NCI-H2196 (cell line): ENCODE results near the gene RAB40C.

ENCODE experiments used
- DNase-seq: peaks from one replicate; lab custom pipeline; 2025; ENCODE audit not compliant: unreplicated experiment; lab: John Stamatoyannopoulos, UW

Gene RAB40C, protein sequence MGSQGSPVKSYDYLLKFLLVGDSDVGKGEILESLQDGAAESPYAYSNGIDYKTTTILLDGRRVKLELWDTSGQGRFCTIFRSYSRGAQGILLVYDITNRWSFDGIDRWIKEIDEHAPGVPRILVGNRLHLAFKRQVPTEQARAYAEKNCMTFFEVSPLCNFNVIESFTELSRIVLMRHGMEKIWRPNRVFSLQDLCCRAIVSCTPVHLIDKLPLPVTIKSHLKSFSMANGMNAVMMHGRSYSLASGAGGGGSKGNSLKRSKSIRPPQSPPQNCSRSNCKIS

GRCh38 chr16:589658-590187 lies at the start of gene RAB40C:
Gene RAB40C (plus strand): TSS chr16:590066. CDS start chr16:590292, 226 bp downstream.
- peak; percentile 96 for DNase-seq

GRCh38 chr16:540645-541340 lies 49.1 kb upstream of the RAB40C start:
- no peak for DNase-seq

- DNase-seq, result no peak
Observed at GRCh38 chr16:543301-544164, 46.3 kb upstream of the RAB40C start.

DNA sequence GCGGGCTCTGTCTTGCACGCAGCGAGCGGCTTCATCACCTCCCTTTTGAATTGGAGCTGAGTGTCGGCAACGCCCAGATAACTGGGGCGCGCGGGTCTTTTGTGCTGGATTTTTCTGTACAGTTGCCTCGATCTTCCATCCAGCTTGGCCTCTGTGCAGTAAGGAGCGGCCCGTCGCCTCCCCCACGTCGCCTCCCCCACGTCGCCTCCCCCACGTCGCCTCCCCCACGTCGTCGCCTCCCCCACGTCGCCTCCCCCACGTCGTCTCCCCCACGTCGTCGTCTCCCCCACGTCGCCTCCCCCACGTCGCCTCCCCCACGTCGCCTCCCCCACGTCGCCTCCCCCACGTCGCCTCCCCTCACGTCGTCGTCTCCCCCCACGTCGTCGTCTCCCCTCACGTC lies 45.3 kb upstream of the RAB40C start:
- DNase-seq, result no peak

DNA sequence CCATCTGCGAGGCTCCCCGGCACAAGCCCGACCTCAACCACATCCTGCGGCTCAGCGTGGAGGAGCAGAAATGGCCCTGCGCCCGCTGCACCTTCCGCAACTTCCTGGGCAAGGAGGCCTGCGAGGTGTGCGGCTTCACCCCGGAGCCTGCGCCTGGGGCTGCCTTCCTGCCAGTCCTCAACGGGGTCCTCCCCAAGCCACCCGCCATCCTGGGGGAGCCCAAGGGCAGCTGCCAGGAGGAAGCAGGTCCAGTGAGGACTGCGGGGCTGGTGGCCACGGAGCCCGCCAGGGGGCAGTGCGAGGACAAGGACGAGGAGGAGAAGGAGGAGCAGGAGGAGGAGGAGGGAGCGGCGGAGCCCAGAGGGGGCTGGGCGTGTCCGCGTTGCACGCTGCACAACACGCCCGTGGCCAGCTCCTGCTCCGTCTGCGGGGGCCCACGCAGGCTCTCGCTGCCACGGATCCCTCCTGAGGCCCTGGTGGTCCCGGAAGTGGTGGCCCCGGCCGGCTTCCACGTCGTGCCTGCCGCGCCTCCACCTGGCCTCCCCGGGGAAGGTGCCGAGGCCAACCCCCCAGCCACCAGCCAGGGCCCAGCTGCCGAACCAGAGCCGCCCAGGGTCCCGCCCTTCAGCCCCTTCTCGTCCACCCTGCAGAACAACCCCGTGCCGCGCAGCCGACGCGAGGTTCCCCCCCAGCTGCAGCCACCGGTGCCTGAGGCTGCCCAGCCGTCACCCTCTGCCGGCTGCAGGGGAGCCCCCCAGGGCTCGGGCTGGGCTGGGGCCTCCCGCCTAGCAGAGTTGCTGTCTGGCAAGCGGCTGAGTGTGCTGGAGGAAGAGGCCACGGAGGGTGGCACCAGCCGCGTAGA lies 42.7 kb upstream of the RAB40C start:
- peak; percentile 76 for DNase-seq

DNA sequence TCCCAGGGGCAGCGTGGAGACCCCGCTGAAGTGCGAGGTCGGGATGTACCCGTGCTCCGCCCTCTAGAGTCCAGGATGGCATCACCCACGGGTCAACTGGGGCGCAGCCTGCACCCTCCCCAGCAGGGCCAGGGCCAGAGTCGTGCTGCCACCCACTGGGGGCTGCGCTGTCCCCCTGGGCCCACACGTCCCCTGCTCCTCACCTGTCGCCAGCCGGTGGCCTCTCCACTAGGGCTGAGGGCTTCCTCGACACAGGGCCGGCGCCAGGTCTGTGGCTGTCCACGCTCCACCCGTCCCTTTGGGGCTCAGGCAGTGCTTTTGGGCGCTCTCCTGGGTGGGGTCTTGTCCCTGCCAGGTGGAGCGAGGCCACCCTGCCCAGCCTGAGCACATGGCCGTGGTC lies 41.3 kb upstream of the RAB40C start:
- DNase-seq, result no peak

DNA sequence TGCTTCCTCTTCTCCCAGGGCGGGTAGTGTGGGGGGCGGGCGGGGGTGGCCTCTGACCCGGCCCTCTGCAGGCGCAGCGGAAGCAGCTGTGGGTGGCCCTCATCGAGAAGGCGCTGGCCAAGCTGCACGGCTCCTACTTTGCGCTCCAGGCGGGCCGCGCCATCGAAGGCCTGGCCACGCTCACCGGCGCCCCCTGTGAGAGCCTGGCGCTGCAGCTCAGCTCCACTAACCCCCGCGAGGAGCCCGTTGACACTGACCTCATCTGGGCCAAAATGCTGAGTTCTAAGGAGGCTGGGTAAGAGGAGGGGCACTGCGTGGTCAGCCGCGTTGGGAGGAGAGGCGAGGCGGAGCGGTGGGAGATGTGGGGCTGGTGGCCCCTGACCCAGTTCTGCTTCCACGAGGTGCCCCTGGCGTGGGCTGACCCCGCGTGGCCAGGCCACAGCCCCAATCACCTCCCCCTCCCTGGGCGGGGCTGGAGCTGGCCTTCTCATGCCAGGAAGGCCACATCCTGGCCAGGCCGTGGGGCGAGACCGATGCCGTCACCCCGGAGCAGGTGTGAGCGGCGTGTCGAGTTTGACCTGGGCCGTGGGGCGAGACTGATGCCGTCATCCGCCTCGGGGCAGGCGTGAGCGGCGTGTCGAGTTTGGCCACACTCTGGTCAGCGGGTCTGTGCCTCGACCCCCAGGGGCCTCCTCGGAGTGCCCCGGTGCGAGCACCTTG lies 40.2 kb upstream of the RAB40C start:
- no peak for DNase-seq

DNA sequence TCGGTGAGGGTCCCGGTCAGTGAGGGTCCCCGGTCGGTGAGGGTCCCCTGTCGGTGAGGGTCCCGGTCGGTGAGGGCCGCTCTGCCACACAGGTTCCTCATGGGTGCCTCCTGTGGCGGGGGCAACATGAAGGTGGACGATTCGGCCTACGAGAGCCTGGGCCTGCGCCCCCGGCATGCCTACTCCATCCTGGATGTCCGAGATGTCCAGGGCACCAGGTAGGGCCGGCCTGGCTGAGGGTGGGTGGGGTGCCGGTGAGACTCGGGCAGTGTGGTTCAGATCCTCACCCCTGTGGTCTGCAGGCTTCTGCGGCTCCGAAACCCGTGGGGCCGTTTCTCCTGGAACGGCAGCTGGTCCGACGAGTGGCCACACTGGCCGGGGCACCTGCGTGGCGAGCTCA lies 38.7 kb upstream of the RAB40C start:
- no peak for DNase-seq

GRCh38 chr16:552171-552570 lies 37.7 kb upstream of the RAB40C start:
- no peak for DNase-seq

DNA sequence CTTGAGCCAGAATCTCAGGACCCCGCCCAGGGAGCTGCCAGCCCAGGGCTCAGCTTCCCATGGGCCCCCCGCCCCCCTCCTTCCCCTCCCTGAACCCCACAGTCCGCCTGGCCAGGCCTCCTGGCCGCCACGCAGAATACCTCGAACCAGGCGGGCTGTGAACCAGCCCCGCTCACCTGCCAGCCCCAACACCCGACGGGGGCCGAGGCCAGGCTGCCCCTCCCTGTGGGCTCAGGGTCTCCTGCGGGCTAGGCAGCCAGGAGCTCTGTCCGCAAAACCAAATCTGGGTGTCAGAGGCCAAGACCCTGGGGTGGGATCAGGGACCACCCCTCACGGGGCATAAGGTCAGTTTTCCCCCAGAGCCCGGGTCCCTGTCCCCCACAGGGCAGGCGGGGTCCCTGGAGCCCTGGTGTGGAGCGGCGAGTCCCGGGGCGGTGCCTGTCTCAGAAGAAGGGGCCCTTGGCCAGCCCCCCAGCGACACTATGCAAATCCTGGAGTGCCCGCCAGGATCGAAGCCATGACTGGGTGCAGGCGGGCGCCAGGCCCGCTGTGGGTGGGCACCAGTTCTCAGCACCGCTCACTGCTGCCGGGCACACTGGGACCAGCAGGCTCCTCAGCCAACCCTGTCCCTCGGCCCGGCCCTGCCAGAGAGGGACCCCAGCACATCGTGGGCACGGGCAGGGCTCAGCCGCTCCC lies 36.1 kb upstream of the RAB40C start:
- DNase-seq, result no peak

DNA sequence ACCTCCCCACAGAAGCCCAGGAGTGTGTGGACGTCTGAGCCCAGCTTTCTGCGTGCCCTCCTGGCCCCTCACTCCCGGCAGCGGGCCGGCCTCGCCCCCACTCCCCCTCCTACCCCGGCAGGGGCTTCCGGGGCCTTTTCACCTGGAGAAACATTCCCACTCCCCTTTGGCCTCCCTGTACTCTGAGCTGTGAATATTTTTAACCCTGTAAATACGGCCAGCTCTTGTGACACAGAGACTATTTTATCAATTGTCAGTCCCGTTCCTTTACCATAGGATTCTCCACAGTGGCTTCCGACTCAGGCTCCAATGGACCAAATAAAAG lies 35.6 kb upstream of the RAB40C start:
- no peak for DNase-seq

DNA sequence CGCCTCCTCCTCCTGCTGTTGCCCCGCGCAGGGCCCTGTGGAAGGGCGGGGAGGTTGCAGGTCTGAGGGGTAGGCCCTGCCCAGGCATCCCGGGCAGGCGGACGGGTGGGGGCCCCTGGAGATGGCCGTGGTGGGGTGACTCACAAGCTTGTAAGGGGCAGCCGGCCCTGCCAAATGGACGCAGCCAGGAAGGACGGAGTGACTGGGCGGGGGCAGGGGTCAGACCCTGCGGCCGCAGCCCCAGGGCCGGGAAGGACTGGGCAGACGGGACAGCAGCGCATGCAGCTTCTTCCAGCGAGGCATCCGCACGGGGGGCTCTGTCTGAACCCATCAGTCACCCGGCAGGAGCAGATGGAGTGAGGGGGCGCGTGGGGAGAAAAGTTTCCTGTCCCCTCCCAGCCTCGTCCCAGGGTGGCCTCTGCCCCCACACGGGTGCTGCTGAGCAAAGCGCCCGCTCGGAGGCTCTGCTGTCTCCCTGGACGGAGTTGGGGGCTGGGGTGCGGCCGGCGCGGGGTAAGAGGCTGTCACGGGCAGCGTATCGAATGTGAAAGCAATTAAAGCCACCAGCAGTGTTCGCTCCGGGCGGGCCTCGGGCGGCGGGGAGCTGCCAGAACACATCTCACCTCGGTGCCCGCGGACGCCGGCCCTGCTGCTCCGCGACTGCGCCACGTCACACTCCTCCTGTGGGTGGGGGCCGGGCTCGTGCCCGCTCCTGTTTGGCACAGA lies 35.1 kb upstream of the RAB40C start:
- DNase-seq, result no peak

GRCh38 chr16:555528-556473 lies 34.1 kb upstream of the RAB40C start:
- no peak for DNase-seq

GRCh38 chr16:556474-557173 lies 33.2 kb upstream of the RAB40C start:
- DNase-seq, result no peak

DNA sequence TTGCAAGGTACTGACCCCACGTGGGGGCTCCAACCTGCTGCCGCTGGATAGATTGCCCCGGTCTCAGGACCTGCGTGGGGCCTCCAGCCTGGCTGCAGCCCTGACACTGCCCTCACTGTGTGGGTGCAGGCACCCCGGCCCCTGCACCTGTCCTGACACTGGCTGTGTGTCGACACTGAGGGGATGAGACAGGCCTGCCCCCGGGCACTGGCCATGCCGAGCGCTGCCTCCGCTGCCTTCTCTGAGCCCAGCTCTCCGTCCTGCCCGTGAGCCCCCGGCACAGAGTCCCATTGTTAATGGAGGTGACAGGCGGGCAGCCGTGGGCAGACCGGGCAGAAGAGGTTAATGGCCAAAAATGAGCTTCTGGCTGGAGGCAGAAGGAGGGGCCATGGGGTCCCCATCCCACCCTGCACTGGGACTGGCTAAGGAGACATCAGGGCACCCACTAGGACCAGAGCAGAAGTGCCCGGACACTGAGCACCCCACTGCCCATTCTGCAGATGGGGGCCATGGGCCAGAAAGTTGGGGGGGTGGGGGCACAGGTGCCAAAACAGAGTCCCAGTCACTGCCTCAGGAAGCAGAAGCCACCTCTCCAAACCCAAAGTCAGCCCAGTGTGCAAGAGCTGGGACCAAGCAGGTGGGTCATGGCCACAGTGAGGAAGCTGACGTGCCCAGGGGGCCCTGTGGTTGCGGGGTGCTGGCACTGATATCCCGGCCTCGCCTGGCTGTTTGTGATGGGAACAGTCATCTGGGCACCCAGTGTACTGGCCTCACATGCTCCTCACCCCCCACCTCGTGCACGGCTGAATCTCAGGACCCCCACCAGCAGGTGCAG lies 32.2 kb upstream of the RAB40C start:
- no peak for DNase-seq

DNA sequence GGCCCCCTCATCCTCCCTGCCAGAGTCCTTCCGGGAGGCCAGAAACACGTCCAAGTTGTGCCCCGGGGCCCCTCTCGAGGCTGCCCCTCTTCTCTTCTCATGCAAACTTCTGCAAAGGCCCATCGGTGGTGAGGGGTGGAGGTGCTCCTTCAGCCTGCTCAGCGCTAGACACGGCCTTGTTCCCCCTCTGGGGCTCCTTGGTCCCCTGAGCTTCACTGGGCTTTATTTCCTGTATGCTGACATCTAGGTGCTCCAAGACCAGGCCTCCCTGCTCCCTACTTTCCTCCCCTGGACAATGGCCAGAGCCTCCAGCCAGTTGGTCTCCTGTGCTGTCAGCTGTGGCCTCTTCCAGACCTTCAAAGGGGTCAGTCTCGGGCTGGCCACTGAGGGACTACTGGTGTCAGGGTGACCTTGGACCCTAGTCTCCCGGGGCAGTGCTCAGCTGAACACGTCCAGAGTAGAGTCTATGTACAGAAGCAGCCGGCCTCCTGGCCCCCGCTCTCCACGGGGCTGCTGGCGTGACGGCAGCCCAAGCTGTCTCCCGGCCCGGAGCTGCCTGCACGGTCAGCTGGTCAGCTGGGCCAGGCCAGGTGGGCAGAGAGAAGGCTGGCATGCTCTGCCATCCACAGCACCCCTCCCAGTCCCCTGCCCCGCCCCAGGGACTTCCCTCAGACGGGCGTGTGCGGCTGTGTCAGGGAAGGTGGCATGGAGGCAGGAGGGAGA lies 31.4 kb upstream of the RAB40C start:
- DNase-seq, result no peak
